Left colon (tissue), 2 donors: Measurements from ENCODE around the gene PRKCH. TPM values are rescaled to one million over a fixed set of nuclear protein-coding genes. Genes with fewer than 3 reads are reported as not detected.

ENCODE experiments used
- ATAC-seq: fragments of 200-7000 bp; cut with Tn5 transposase; one replicate; pipeline ENCODE4 v1.9.1; 2020; ENCODE audit warnings: mild to moderate bottlenecking, moderate library complexity
- DNase-seq, 2 donors: peaks; one replicate each; pipeline ENCODE4 v3.0.0-alpha.2; 2020
- intact Hi-C, 2 donors: fragments of 100-400 bp; cut with DNase I in 1 of 2; cut with micrococcal nuclease in 1 of 2; formaldehyde crosslinking; loops; one replicate each; pipeline versions ENCODE4 v1.11.2 to v1.14.0; 2022; cut with DNase I, micrococcal nuclease
- total RNA-seq, 2 donors: library from RNA; stranded (reverse); fragmentation: NEBNext Ultra II Directional; extraction: Animal tissue kit (Norgen Biotek cat#: 25700); gene quantifications; one replicate each; pipeline ENCODE4 v1.2.1, GENCODE V29; 2021
- donor health status: DM: no; HTN: no; CAD: no.
- donor health status: DM: yes; HTN: yes; CAD: no.

Gene PRKCH
- total RNA-seq, 2 donors from 2014 or later: 11.7 to 11.9 TPM

GRCh38 chr14:61536661-61537562, 215.5 kb downstream of the PRKCH start:
- no peak for ATAC-seq
- intact Hi-C loops: no loop called here
- no peak for DNase-seq

GRCh38 chr14:61537563-61538463, 216.4 kb downstream of the PRKCH start:
- intact Hi-C loops: no loop called here
- ATAC-seq (peak; percentile 84), DNase-seq (peak; percentile 58 to 88)

- no peak for ATAC-seq
- DNase-seq: no peak
- intact Hi-C loops: no loop called here
These were observed 217.2 kb downstream of the PRKCH start for GRCh38 chr14:61538464-61539022.

GRCh38 chr14:61539631-61540030, 218.3 kb downstream of the PRKCH start:
- no peak for ATAC-seq
- DNase-seq: no peak
- intact Hi-C loops: no loop called here

- ATAC-seq: no peak
- no peak for DNase-seq
- intact Hi-C loops: no loop called here
These were observed 219.6 kb downstream of the PRKCH start for GRCh38 chr14:61540931-61541330.

GRCh38 chr14:61542848-61543790, 221.7 kb downstream of the PRKCH start:
- DNase-seq (no peak), ATAC-seq (peak; percentile 21)
- intact Hi-C loops: no loop called here

GRCh38 chr14:61543946-61544345, 222.6 kb downstream of the PRKCH start:
- intact Hi-C loops: no loop called here

GRCh38 chr14:61544448-61545330, 223.3 kb downstream of the PRKCH start:
- DNase-seq: no peak
- ATAC-seq: no peak
- intact Hi-C loops: no loop called here

More at GRCh38 chr14:61543946-61544345, 222.6 kb downstream of the PRKCH start:
- ATAC-seq (no peak), DNase-seq (no peak)

GRCh38 chr14:61545726-61546455, 224.5 kb downstream of the PRKCH start:
- ATAC-seq (no peak), DNase-seq (no peak)
- intact Hi-C loops: no loop called here

- intact Hi-C loops: no loop called here
- no peak for ATAC-seq
These were observed 226.0 kb downstream of the PRKCH start for GRCh38 chr14:61547186-61548069.

GRCh38 chr14:61549425-61549824, 228.0 kb downstream of the PRKCH start:
- ATAC-seq: no peak
- intact Hi-C loops: no loop called here
- DNase-seq: no peak

More at GRCh38 chr14:61547186-61548069, 226.0 kb downstream of the PRKCH start:
- DNase-seq: no peak

- DNase-seq (no peak), ATAC-seq (no peak)
- intact Hi-C loops: no loop called here
These were observed 230.0 kb downstream of the PRKCH start for GRCh38 chr14:61551384-61551783.

- DNase-seq (no peak), ATAC-seq (peak; percentile 4)
- intact Hi-C loops: no loop called here
These were observed 230.9 kb downstream of the PRKCH start for GRCh38 chr14:61552241-61552640.

- intact Hi-C loops: no loop called here
- ATAC-seq: peak; percentile 17
- no peak for DNase-seq
These were observed 232.6 kb downstream of the PRKCH start for GRCh38 chr14:61553730-61554641.
